Measurements from ENCODE around the gene CLTA. TPM values are rescaled to one million over a fixed set of nuclear protein-coding genes. Genes with fewer than 3 reads are reported as not detected.
"Not testable (repeated sequence)": the region's sequence is repeated elsewhere in the genome, so short reads cannot be mapped to it uniquely, and the experiment has no call there.

CLTA gene
- total and polyA plus RNA-seq, 2 donors (not counting 3 experiments of a cell fraction or from before 2014, with no cell fraction given) = 229 to 317 TPM

DNA sequence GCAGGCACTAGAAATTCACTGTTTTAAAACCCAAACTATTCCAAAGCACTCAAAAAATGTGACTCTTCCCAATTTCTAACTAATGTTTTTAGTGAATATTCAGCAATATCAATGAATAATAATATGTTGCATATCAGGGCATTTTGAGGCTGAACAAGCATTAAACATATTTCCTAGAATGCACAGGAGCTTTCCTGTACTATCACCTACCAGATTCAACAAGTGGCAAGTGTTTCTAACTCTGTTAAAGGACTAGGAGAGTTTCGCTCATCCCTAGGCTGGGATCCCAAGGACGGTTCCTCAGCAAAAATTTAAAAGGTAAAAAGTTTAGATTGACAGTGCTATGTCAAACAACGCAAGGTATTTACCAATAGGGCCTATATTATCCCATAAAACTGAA lies 46.5 kb downstream of the CLTA start:
- POLR2A ChIA-PET = no interaction called here
- dilution Hi-C loops (cut with MboI; ENCODE audit: extremely low pct_ligation_motif_present, low sequenced_read_pairs) (no loop called here), intact Hi-C loops (cut with micrococcal nuclease) (no loop called here)
- BruUV-seq (replicated peaks) = no TSS peak
- H2AFZ ChIP-seq (ENCODE audit: low read depth, low read length) = no peak overlapping the region
- peaks cover 2% of the 10 kb centered on the region for H3K79me2 ChIP-seq (ENCODE audit: control insufficient read depth, insufficient read depth, low read length)
- H3K4me2 ChIP-seq (ENCODE audit: insufficient read depth, low read length) = no peak overlapping the region
- no peak overlapping the region for H3K9ac ChIP-seq (replicated peaks; ENCODE audit: extremely low read depth, insufficient read depth, low read length)
- no peak for FAIRE-seq
- no peaks in the 10 kb centered on the region for H3K9me1 ChIP-seq (replicated peaks; ENCODE audit: control insufficient read depth, extremely low read depth, insufficient read depth, low read length)
- H3K27ac ChIP-seq (ENCODE audit: insufficient read depth, low read depth, low read length) = no peak overlapping the region
- no peak for DNase-seq (ENCODE audit: low read depth, low spot score)
- H3K4me3 ChIP-seq (replicated peaks in 1 of 3; ENCODE audit: insufficient read depth in 1 of 3, low read depth in 1 of 3, low read length in 3 of 3) = no peak overlapping the region
- peaks cover 2% of the 10 kb centered on the region in 2 experiments for H3K36me3 ChIP-seq (ENCODE audit: control insufficient read depth in 2 of 2, extremely low read depth in 1 of 2, insufficient read depth in 2 of 2, low read length in 2 of 2)
- no peaks in the 10 kb centered on the region for H3K4me1 ChIP-seq (ENCODE audit: control insufficient read depth, extremely low read depth, insufficient read depth, low read length)
- CTCF ChIA-PET = no interaction called here
- H3K27me3 ChIP-seq (ENCODE audit: control insufficient read depth in 2 of 2, insufficient read depth in 2 of 2, low read length in 2 of 2) = no peaks in the 10 kb centered on the region
- no peak for TF ChIP-seq JUN (IDR thresholded peaks at IDR 0.05; ENCODE audit: borderline replicate concordance, insufficient read depth, insufficient read length, low read depth)
- no peaks in the 10 kb centered on the region for H4K20me1 ChIP-seq (replicated peaks; ENCODE audit: control insufficient read depth, extremely low read depth, insufficient read depth, low read length)
- H3K9me3 ChIP-seq (replicated peaks; ENCODE audit: control insufficient read depth, insufficient read depth, low read length) = no peaks in the 10 kb centered on the region

DNA sequence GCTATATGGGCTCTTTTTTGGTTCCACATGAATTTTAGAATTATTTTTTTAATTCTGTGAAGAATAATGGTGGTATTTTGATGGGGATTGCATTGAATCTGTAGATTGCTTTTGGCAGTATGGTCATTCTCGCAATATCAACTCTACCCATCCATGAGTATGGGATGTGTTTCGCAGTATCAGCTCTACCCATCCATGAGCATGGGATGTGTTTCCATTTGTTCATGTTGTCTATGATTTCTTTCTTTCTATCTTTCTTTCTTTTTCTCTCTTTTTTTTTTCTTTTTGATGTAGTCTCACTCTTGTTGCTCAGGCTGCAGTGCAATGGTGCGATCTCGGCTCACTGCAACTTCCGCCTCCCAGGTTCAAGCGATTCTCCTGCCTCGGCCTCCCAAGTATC lies 48.5 kb downstream of the CLTA start:
- CTCF ChIA-PET; H4K20me1 ChIP-seq (replicated peaks; ENCODE audit: control insufficient read depth, extremely low read depth, insufficient read depth, low read length); dilution Hi-C loops (cut with MboI; ENCODE audit: extremely low pct_ligation_motif_present, low sequenced_read_pairs); H3K27ac ChIP-seq (ENCODE audit: insufficient read depth, low read depth, low read length); intact Hi-C loops (cut with micrococcal nuclease); H3K4me2 ChIP-seq (ENCODE audit: insufficient read depth, low read length); H3K4me3 ChIP-seq (replicated peaks in 1 of 3; ENCODE audit: insufficient read depth in 1 of 3, low read depth in 1 of 3, low read length in 3 of 3); H3K27me3 ChIP-seq (ENCODE audit: control insufficient read depth in 2 of 2, insufficient read depth in 2 of 2, low read length in 2 of 2); DNase-seq (ENCODE audit: low read depth, low spot score); H3K79me2 ChIP-seq (ENCODE audit: control insufficient read depth, insufficient read depth, low read length); FAIRE-seq; H3K36me3 ChIP-seq (ENCODE audit: control insufficient read depth in 2 of 2, extremely low read depth in 1 of 2, insufficient read depth in 2 of 2, low read length in 2 of 2); H3K9me3 ChIP-seq (replicated peaks; ENCODE audit: control insufficient read depth, insufficient read depth, low read length); H3K4me1 ChIP-seq (ENCODE audit: control insufficient read depth, extremely low read depth, insufficient read depth, low read length); H3K9ac ChIP-seq (replicated peaks; ENCODE audit: extremely low read depth, insufficient read depth, low read length); POLR2A ChIA-PET; H3K9me1 ChIP-seq (replicated peaks; ENCODE audit: control insufficient read depth, extremely low read depth, insufficient read depth, low read length); BruUV-seq (replicated peaks); H2AFZ ChIP-seq (ENCODE audit: low read depth, low read length): not testable (repeated sequence)

DNA sequence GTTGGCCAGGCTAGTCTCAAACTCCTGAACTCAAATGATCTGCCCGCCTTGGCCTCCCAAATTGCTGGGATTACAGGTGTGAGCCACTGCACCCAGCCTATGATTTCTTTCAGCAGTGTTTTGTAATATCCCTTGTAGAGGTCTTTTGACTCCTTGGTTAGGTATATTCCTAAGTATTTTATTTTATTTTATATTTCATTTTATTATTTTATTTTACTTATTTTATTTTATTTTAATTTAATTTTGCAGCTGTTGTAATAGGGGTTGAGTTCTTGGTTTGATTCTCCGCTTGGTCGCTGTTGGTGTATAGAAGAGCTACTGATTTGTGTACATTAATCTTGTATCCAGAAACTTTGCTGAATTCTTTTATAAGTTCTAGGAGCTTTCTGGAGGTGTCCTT lies 49.0 kb downstream of the CLTA start:
- H3K9ac ChIP-seq (replicated peaks; ENCODE audit: extremely low read depth, insufficient read depth, low read length); H3K36me3 ChIP-seq (ENCODE audit: control insufficient read depth in 2 of 2, extremely low read depth in 1 of 2, insufficient read depth in 2 of 2, low read length in 2 of 2); H4K20me1 ChIP-seq (replicated peaks; ENCODE audit: control insufficient read depth, extremely low read depth, insufficient read depth, low read length); H3K79me2 ChIP-seq (ENCODE audit: control insufficient read depth, insufficient read depth, low read length); intact Hi-C loops (cut with micrococcal nuclease); H3K27ac ChIP-seq (ENCODE audit: insufficient read depth, low read depth, low read length); H3K4me2 ChIP-seq (ENCODE audit: insufficient read depth, low read length); FAIRE-seq; H3K9me1 ChIP-seq (replicated peaks; ENCODE audit: control insufficient read depth, extremely low read depth, insufficient read depth, low read length); DNase-seq (ENCODE audit: low read depth, low spot score); H2AFZ ChIP-seq (ENCODE audit: low read depth, low read length); H3K27me3 ChIP-seq (ENCODE audit: control insufficient read depth in 2 of 2, insufficient read depth in 2 of 2, low read length in 2 of 2); dilution Hi-C loops (cut with MboI; ENCODE audit: extremely low pct_ligation_motif_present, low sequenced_read_pairs); H3K4me3 ChIP-seq (replicated peaks in 1 of 3; ENCODE audit: insufficient read depth in 1 of 3, low read depth in 1 of 3, low read length in 3 of 3); H3K4me1 ChIP-seq (ENCODE audit: control insufficient read depth, extremely low read depth, insufficient read depth, low read length); H3K9me3 ChIP-seq (replicated peaks; ENCODE audit: control insufficient read depth, insufficient read depth, low read length); POLR2A ChIA-PET; BruUV-seq (replicated peaks): not testable (repeated sequence)
- CTCF ChIA-PET = interaction anchor here (1.4 kb wide), 1 partner anchor 89 kb away, joined by 3 read pairs; no protein-coding TSS in a partner anchor

All from endothelial cell of umbilical vein (primary cell).